Measurements from ENCODE around the gene POLR2E. TPM values are rescaled to one million over a fixed set of nuclear protein-coding genes. Genes with fewer than 3 reads are reported as not detected.
A peak's percentile ranks its signal among the peaks of the same experiment; 100 is the strongest.

The POLR2E gene
- total RNA-seq, 1 donor from 2014 or later = 137 TPM

DNA sequence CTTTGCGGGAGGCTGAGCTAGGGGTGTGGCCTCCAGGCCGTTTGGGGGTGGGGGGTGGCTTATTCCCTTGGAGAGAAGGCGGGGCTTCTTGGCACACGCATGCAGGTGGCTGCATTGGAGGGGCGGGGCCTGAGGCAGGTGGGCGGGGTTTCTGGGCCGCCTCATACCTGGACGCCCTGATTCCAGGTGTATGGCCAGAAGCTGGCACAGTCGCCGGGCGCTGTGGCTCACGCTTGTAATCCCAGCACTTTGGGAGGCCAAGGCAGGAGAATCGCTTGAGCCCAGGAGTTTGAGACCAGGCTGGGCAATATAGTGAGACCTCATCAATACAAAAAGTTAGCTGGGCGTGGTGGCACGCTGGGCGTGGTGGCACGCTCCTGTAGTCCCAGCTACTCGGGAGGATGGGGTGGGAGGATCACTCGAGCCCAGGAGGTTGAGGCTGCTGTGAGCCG, 47.5 kb downstream of the POLR2E start:
- no peak for DNase-seq (ENCODE audit: low spot score in 2 of 2, unreplicated experiment in 2 of 2)
- Mint-ChIP-seq H3K4me3 (no peak overlapping the region), H3K27me3 (ENCODE audit: low read depth) (no peaks in the 10 kb centered on the region), H3K9me3 (no peaks in the 10 kb centered on the region), H3K36me3 (no peaks in the 10 kb centered on the region), H3K4me1 (peaks cover under 1% of the 10 kb centered on the region), H3K27ac (no peak overlapping the region)
- TF ChIP-seq CTCF (IDR thresholded peaks at IDR 0.05; ENCODE audit: unreplicated experiment) = no peak

GRCh38 chr19:1046836-1047695, 48.1 kb downstream of the POLR2E start:
- DNase-seq (ENCODE audit: low spot score in 2 of 2, unreplicated experiment in 2 of 2) = no peak
- H3K4me1 Mint-ChIP-seq = peaks cover 4% of the 10 kb centered on the region
- H3K4me3 Mint-ChIP-seq = no peak overlapping the region
- no peaks in the 10 kb centered on the region for H3K27me3 Mint-ChIP-seq (ENCODE audit: low read depth)
- no peak overlapping the region for H3K27ac Mint-ChIP-seq
- no peaks in the 10 kb centered on the region for H3K9me3 Mint-ChIP-seq
- no peaks in the 10 kb centered on the region for H3K36me3 Mint-ChIP-seq
- no peak for TF ChIP-seq CTCF (IDR thresholded peaks at IDR 0.05; ENCODE audit: unreplicated experiment)

DNA sequence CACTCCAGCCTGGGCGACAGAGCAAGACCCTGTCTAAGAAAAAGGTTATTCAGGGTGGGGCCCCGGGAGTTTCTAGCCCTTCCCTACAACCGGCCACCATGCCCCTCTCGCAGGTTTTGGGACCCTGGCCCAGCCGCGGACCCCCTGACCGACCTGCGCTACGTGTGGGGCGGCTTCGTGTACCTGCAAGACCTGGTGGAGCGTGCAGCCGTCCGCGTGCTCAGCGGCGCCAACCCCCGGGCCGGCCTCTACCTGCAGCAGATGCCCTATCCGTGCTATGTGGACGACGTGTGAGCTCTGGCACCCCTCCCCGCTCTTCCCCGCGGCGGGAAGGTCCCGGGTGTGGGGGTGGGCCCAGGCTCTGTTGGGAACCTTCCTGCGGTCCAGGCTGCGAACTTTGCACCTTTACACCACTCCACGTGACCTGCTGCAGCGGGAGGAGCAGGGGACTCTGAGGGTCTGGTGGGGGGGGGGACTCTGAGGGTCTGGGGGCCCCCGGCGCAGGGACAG, 49.0 kb downstream of the POLR2E start:
- TF ChIP-seq CTCF (IDR thresholded peaks at IDR 0.05; ENCODE audit: unreplicated experiment) = no peak
- Mint-ChIP-seq H3K27ac (no peak overlapping the region), H3K27me3 (ENCODE audit: low read depth) (no peaks in the 10 kb centered on the region), H3K9me3 (no peaks in the 10 kb centered on the region), H3K4me3 (no peak overlapping the region), H3K4me1 (peaks cover 5% of the 10 kb centered on the region), H3K36me3 (no peaks in the 10 kb centered on the region)
- no peak for DNase-seq (ENCODE audit: low spot score in 2 of 2, unreplicated experiment in 2 of 2)

DNA sequence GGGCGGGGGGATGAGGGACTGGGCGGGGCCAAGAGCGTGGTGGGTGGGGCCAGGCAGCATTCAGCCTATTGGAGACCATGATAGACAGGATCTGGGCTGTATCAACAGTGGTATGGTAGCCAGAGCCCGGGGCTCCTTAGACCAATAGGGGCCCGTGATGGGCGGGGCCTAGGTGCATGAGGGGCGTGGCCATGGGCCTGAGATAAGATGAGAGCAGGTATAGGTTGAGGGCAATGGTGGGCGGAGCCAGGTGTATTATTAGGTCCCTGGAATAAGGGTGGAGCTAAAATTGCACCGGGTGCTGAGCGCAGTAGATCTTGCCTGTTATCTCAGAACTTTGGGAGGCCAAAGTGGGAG, 50.0 kb downstream of the POLR2E start:
- DNase-seq (ENCODE audit: low spot score in 2 of 2, unreplicated experiment in 2 of 2) = no peak
- no peaks in the 10 kb centered on the region for H3K9me3 Mint-ChIP-seq
- no peak overlapping the region for H3K27ac Mint-ChIP-seq
- no peak overlapping the region for H3K4me3 Mint-ChIP-seq
- H3K36me3 Mint-ChIP-seq = no peaks in the 10 kb centered on the region
- H3K27me3 Mint-ChIP-seq (ENCODE audit: low read depth) = no peaks in the 10 kb centered on the region
- peaks cover 11% of the 10 kb centered on the region for H3K4me1 Mint-ChIP-seq
- TF ChIP-seq CTCF (IDR thresholded peaks at IDR 0.05; ENCODE audit: unreplicated experiment) = no peak

DNA sequence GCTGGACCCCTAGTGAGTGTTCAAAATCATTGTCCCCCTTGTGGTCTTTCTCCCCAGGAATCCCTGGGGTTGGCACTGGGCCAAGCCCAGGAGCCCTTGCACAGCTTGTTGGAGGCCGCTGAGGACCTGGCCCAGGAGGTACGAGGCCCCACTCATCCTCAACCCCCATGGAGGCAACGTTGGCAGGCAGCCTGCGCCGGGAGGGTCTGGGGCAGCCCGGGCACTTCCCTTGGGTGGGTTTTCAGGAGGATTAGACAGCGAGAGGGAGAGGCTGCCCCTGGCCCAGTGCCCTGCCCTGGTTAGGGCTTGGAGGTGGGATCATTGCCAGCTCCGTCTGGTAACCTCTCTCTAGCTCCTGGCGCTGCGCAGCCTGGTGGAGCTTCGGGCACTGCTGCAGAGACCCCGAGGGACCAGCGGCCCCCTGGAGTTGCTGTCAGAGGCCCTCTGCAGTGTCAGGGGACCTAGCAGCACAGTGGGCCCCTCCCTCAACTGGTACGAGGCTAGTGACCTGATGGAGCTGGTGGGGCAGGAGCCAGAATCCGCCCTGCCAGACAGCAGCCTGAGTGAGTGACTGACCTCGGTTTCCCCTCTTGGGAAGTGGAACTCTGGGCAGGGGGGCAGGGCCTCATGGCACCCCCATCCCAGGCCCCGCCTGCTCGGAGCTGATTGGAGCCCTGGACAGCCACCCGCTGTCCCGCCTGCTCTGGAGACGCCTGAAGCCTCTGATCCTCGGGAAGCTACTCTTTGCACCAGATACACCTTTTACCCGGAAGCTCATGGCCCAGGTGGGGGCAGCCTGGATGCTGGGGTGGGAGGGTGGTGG, 52.3 kb downstream of the POLR2E start:
- peaks cover 20% of the 10 kb centered on the region for H3K4me1 Mint-ChIP-seq
- H3K27ac Mint-ChIP-seq = no peak overlapping the region
- peaks cover 3% of the 10 kb centered on the region for H3K36me3 Mint-ChIP-seq
- no peak for TF ChIP-seq CTCF (IDR thresholded peaks at IDR 0.05; ENCODE audit: unreplicated experiment)
- no peaks in the 10 kb centered on the region for H3K9me3 Mint-ChIP-seq
- peak overlapping the region; percentile 30 for H3K4me3 Mint-ChIP-seq
- no peak for DNase-seq (ENCODE audit: low spot score in 2 of 2, unreplicated experiment in 2 of 2)
- no peaks in the 10 kb centered on the region for H3K27me3 Mint-ChIP-seq (ENCODE audit: low read depth)

Measured in mesothelial cell of epicardium (in vitro differentiated cells).